Stomach (tissue), 9 donors: ENCODE results near the gene B4GALNT1. TPM values are rescaled to one million over a fixed set of nuclear protein-coding genes. Genes with fewer than 3 reads are reported as not detected.
"Not testable (repeated sequence)": the region's sequence is repeated elsewhere in the genome, so short reads cannot be mapped to it uniquely, and the experiment has no call there.

ENCODE experiments used
- DNase-seq, 2 donors: peaks; one replicate each; pipeline versions ENCODE4 v3.0.0 to v3.0.0-alpha.2; 2013 to 2019
- H3K27ac ChIP-seq, 5 donors: fragments of 200-600 bp in 4 of 5; sonication (generic) in 4 of 5; one replicate each; pipeline ENCODE4 v1.5.1; 2013 to 2019; ENCODE audit warnings: mild to moderate bottlenecking in 1 of 5, moderate library complexity in 1 of 5
- H3K27me3 ChIP-seq, 3 donors: fragments of 200-600 bp; sonication (generic); one replicate each; pipeline ENCODE4 v1.5.1; 2017 to 2019; ENCODE audit warnings: mixed run types in 1 of 3
- H3K36me3 ChIP-seq, 4 donors: fragments of 200-600 bp; sonication (generic); 1 replicate in 3 of 4; 2 replicates in 1 of 4; pipeline ENCODE4 v1.5.1; 2016 to 2019
- H3K4me1 ChIP-seq, 4 donors: fragments of 200-600 bp; sonication (generic); one replicate each; pipeline ENCODE4 v1.5.1; 2016 to 2019
- H3K4me3 ChIP-seq, 4 donors: fragments of 200-600 bp; sonication (generic) in 3 of 4; one replicate each; pipeline ENCODE4 v1.5.1; 2016 to 2019; ENCODE audit warnings: mild to moderate bottlenecking in 1 of 4
- H3K9me3 ChIP-seq, 4 donors: fragments of 200-600 bp; sonication (generic); one replicate each; pipeline ENCODE4 v1.5.1; 2016 to 2019
- EP300 ChIP-seq: sonication (generic); formaldehyde crosslinking; IDR thresholded peaks from one replicate; pipeline ENCODE4 v1.6.1; 2017; ENCODE audit warnings: antibody characterized with exemption
- POLR2A ChIP-seq, 4 donors: fragments of 450-650 bp; IDR thresholded peaks; one replicate each; pipeline ENCODE4 v1.6.1; 2016; ENCODE audit warnings: antibody characterized with exemption in 4 of 4, control low read depth in 2 of 4, mild to moderate bottlenecking in 1 of 4, moderate library complexity in 1 of 4
- POLR2AphosphoS5 ChIP-seq, 3 donors: sonication (generic); formaldehyde crosslinking; IDR thresholded peaks; one replicate each; pipeline ENCODE4 v1.6.1; 2016; ENCODE audit warnings: antibody characterized with exemption in 3 of 3
- WGBS, 5 donors: extraction: QIAGEN DNeasy Blood & Tissue Kit in 3 of 5; methylation state at CpG; one replicate each; pipeline versions ENCODE4 v1.1.5 to v1.1.7; 2013 to 2018; 5-methylcytosine and 5-hydroxymethylcytosine counted together
- intact Hi-C: fragments of 100-400 bp; cut with DNase I; formaldehyde crosslinking; loops from one replicate; pipeline ENCODE4 v1.15.1; 2023; ENCODE audit warnings: low total_unique reads
- polyA plus RNA-seq, 3 donors: library from polyadenylated mRNA; stranded (reverse); fragments of 200-250 nt; gene quantifications; one replicate each; pipeline ENCODE4 v1.2.3, GENCODE V29; 2013
- total RNA-seq, 5 donors: library from RNA; depleted of rRNA; stranded (reverse); fragments of >200 nt; gene quantifications; one replicate each; pipeline versions ENCODE4 v1.1.0 to v1.2.3, GENCODE V29; 2014 to 2016
- TF ChIP-seq, protein P1 (sequence below), 7 experiments: fragments of 450-650 bp in 4 of 7; fragments of 200-600 bp in 3 of 7; sonication (generic) in 3 of 7; IDR thresholded peaks; one replicate each; pipeline ENCODE4 v1.5.1; 2016 to 2019; ENCODE audit warnings: antibody characterized with exemption in 7 of 7, control low read depth in 2 of 7, mild to moderate bottlenecking in 1 of 7
- donor health status: healthy with polysubstance abuse.
- donor health status: Bipolar disorder and iron deficiency.
- donor health status: healthy.

The B4GALNT1 gene
- total and polyA plus RNA-seq, 8 donors = 0.31 to 1.1 (median 0.67) TPM; not detected in 4

- intact Hi-C loops = no loop called here
Observed at GRCh38 chr12:57591782-57592325, 41.1 kb downstream of the B4GALNT1 start.

GRCh38 chr12:57590864-57591781 lies 41.9 kb downstream of the B4GALNT1 start, which contains the start of gene PIP4K2C:
TSS of gene PIP4K2C (plus strand) at chr12:57591192. CDS start at chr12:57591290, 98 bp downstream.
- H3K4me1 ChIP-seq = peaks cover 22 to 31% (median 26%) of the 10 kb centered on the region in 4 donors
- peak; percentile 91 to 95 for DNase-seq
- 0 to 2% (median 1%) methylated on average over 40 to 69 of the region's 69 CpGs for WGBS, 5 donors

More at GRCh38 chr12:57591782-57592325, 41.1 kb downstream of the B4GALNT1 start:
- DNase-seq = peak; percentile 34 to 63
- H3K27me3 ChIP-seq = peaks cover 0 to 4% (median 0%) of the 10 kb centered on the region in 3 donors
- 19 to 42% (median 26%) methylated on average over 10 of the region's 10 CpGs for WGBS, 5 donors
- peaks cover 7 to 31% (median 28%) of the 10 kb centered on the region in 4 donors for H3K36me3 ChIP-seq
- no peaks in the 10 kb centered on the region for H3K9me3 ChIP-seq
- TF ChIP-seq EP300 = no peak
- TF ChIP-seq POLR2A (IDR thresholded peaks at IDR 0.05) = no peak
- no peak for TF ChIP-seq POLR2AphosphoS5 (IDR thresholded peaks at IDR 0.05)
- TF ChIP-seq, protein P1, sequence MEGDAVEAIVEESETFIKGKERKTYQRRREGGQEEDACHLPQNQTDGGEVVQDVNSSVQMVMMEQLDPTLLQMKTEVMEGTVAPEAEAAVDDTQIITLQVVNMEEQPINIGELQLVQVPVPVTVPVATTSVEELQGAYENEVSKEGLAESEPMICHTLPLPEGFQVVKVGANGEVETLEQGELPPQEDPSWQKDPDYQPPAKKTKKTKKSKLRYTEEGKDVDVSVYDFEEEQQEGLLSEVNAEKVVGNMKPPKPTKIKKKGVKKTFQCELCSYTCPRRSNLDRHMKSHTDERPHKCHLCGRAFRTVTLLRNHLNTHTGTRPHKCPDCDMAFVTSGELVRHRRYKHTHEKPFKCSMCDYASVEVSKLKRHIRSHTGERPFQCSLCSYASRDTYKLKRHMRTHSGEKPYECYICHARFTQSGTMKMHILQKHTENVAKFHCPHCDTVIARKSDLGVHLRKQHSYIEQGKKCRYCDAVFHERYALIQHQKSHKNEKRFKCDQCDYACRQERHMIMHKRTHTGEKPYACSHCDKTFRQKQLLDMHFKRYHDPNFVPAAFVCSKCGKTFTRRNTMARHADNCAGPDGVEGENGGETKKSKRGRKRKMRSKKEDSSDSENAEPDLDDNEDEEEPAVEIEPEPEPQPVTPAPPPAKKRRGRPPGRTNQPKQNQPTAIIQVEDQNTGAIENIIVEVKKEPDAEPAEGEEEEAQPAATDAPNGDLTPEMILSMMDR (IDR thresholded peaks at IDR 0.05) = no peak
- peaks cover 22 to 31% (median 26%) of the 10 kb centered on the region in 4 donors for H3K4me1 ChIP-seq
- peak overlapping the region; percentile 70 to 88 (median 78) for H3K4me3 ChIP-seq
- peak overlapping the region; percentile 82 to 90 (median 83) for H3K27ac ChIP-seq

GRCh38 chr12:57590479-57590863 lies 42.5 kb downstream of the B4GALNT1 start:
- Histone ChIP-seq H3K36me3 (peaks cover 2 to 17% (median 14%) of the 10 kb centered on the region in 4 donors), H3K27me3 (peaks cover 0 to 6% (median 0%) of the 10 kb centered on the region in 3 donors), H3K4me3 (peak overlapping the region; percentile 70 to 88 (median 78)), H3K9me3 (no peaks in the 10 kb centered on the region), H3K4me1 (peaks cover 22 to 31% (median 26%) of the 10 kb centered on the region in 4 donors), H3K27ac (peak overlapping the region in 4 of 5 donors; percentile 82 to 87 (median 83))
- 15 to 32% (median 20%) methylated on average over 2 of the region's 2 CpGs for WGBS, 5 donors
- TF ChIP-seq, protein P1 (IDR thresholded peaks at IDR 0.05) = no peak
- DNase-seq = no peak
- intact Hi-C loops = no loop called here

More at GRCh38 chr12:57590864-57591781, 41.9 kb downstream of the B4GALNT1 start, which contains the start of gene PIP4K2C:
- Histone ChIP-seq H3K4me3 (peak within 1 kb of the TSS; percentile 70 to 88 (median 78)), H3K27me3 (peaks cover 0 to 4% (median 0%) of the 10 kb centered on the region in 3 donors), H3K36me3 (peaks cover 2 to 24% (median 20%) of the 10 kb centered on the region in 4 donors), H3K27ac (peak within 1 kb of the TSS; percentile 82 to 90 (median 83)), H3K9me3 (no peaks in the 10 kb centered on the region)
- intact Hi-C loops = no loop called here
- TF ChIP-seq EP300 = no peak
- TF ChIP-seq POLR2AphosphoS5 (IDR thresholded peaks at IDR 0.05) = peak; percentile 34 to 83 (median 76)
- peak in 1 of 4 donors; percentile 24 for TF ChIP-seq POLR2A (IDR thresholded peaks at IDR 0.05)
- TF ChIP-seq, protein P1 (IDR thresholded peaks at IDR 0.05) = no peak

DNA sequence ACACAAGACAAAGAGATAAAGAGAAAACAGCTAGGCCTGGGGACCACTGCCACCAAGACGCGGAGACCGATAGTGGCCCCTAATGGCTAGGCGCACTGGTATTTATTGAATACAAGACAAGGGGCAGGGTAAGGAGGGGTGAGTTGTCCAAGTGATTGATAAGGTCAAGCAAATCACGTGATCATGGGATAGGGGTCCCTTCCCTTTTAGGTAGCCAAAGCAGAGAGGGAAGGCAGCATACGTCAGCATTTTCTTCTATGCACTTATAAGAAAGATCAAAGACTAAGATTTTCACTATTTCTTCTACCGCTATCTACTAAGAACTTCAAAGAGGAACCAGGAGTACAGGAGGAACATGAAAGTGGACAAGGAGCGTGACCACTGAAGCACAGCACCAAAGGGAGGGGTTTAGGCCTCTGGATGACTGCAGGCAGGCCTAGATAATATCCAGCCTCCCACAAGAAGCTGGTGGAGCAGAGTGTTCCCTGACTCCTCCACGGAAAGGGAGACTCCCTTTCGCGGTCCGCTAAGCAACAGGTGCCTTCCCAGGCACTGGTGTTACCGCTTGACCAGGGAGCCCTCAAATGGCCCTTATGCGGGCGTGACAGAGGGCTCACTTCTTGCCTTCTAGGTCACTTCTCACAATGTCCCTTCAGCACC lies 43.9 kb downstream of the B4GALNT1 start:
- H3K27ac ChIP-seq, H3K36me3 ChIP-seq, intact Hi-C loops, H3K4me3 ChIP-seq, H3K9me3 ChIP-seq, DNase-seq: not testable (repeated sequence)
- 82 to 88% (median 87%) methylated on average over 15 of the region's 15 CpGs for WGBS, 5 donors
- Histone ChIP-seq H3K4me1 (peaks cover 22 to 31% (median 26%) of the 10 kb centered on the region in 4 donors), H3K27me3 (peaks cover 0 to 13% (median 0%) of the 10 kb centered on the region in 3 donors)
